Testis (tissue), 2 donors: Measurements from ENCODE around the gene LRMDA.

Source experiments
- POLR2A ChIP-seq: fragments of 450-650 bp; IDR thresholded peaks from one replicate; pipeline ENCODE4 v1.6.1; 2017; ENCODE audit warnings: antibody characterized with exemption, mild to moderate bottlenecking, moderate library complexity
- TF ChIP-seq, protein P1 (sequence below), 3 experiments: fragments of 450-650 bp in 2 of 3; fragments of 200-600 bp in 1 of 3; sonication (generic) in 1 of 3; IDR thresholded peaks; one replicate each; pipeline ENCODE4 v1.5.1; 2016 to 2019; ENCODE audit warnings: antibody characterized with exemption in 3 of 3, mild to moderate bottlenecking in 2 of 3, moderate library complexity in 1 of 3

DNA sequence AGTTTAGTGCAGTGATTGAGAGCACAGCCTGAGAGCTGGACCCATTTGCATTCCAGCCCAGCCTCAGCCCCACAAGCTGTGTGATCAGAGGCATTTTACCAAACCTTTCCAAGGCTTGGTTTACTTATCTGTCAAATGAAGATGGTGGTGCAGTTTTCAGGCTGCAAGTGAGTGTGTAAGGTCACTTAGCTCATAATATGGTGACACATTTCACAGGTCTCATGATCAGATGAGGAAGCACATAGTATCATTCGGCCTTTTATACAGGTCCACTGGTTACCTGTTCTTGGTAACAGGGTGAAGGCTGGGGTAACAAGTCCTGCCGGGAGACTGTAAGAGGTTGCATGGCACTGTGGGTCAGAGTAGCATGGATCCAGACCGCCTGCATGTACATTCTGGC is 371.7 kb downstream of the LRMDA start:
- TF ChIP-seq, protein P1, sequence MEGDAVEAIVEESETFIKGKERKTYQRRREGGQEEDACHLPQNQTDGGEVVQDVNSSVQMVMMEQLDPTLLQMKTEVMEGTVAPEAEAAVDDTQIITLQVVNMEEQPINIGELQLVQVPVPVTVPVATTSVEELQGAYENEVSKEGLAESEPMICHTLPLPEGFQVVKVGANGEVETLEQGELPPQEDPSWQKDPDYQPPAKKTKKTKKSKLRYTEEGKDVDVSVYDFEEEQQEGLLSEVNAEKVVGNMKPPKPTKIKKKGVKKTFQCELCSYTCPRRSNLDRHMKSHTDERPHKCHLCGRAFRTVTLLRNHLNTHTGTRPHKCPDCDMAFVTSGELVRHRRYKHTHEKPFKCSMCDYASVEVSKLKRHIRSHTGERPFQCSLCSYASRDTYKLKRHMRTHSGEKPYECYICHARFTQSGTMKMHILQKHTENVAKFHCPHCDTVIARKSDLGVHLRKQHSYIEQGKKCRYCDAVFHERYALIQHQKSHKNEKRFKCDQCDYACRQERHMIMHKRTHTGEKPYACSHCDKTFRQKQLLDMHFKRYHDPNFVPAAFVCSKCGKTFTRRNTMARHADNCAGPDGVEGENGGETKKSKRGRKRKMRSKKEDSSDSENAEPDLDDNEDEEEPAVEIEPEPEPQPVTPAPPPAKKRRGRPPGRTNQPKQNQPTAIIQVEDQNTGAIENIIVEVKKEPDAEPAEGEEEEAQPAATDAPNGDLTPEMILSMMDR (IDR thresholded peaks at IDR 0.05), result no peak
- no peak for TF ChIP-seq POLR2A
